ENCODE results near the gene CTNNBL1. TPM values are rescaled to one million over a fixed set of nuclear protein-coding genes. Genes with fewer than 3 reads are reported as not detected.
"Not testable (repeated sequence)": the region's sequence is repeated elsewhere in the genome, so short reads cannot be mapped to it uniquely, and the experiment has no call there.

The CTNNBL1 gene
- total RNA-seq, 1 donor from 2014 or later, result 41.3 TPM

DNA sequence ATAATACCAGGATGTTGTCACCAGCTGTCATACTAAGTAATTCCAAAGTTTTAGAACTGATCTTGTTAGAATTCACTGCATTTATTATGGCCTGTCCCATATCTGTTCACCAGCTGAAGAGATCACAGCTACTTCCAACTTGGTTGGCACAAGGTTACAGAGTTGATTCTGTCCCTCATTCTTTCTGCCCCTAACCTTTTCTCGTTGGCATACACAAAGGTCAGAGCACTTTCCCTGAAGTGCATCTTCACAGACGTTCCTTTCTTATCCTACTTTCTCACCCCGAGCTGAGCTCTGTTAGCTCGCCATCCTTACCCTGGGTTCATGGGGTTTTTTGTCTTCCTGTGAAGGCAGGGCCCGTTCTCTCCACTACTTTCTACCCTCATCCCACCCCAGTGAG lies 143.1 kb downstream of the CTNNBL1 start:
- DNase-seq (ENCODE audit: low spot score), result no peak
- intact Hi-C loops (cut with DNase I), result no loop called here
- no peak for ATAC-seq

- DNase-seq (ENCODE audit: low spot score) (no peak), ATAC-seq (no peak)
- intact Hi-C loops (cut with DNase I), result no loop called here
Measured at GRCh38 chr20:37837924-37838323, 144.1 kb downstream of the CTNNBL1 start.

- DNase-seq (ENCODE audit: low spot score), result no peak
Measured at GRCh38 chr20:37838769-37839431, 145.1 kb downstream of the CTNNBL1 start.

GRCh38 chr20:37839432-37839827 lies 145.6 kb downstream of the CTNNBL1 start:
- intact Hi-C loops (cut with DNase I), result no loop called here
- DNase-seq (ENCODE audit: low spot score) (no peak), ATAC-seq (no peak)

More at GRCh38 chr20:37838769-37839431, 145.1 kb downstream of the CTNNBL1 start:
- no peak for ATAC-seq
- intact Hi-C loops (cut with DNase I), result no loop called here

GRCh38 chr20:37839955-37840354 lies 146.1 kb downstream of the CTNNBL1 start:
- intact Hi-C loops (cut with DNase I), result no loop called here
- DNase-seq (ENCODE audit: low spot score), result no peak
- no peak for ATAC-seq

- DNase-seq (ENCODE audit: low spot score) (no peak), ATAC-seq (no peak)
- intact Hi-C loops (cut with DNase I), result no loop called here
Measured at GRCh38 chr20:37841389-37841788, 147.6 kb downstream of the CTNNBL1 start.

DNA sequence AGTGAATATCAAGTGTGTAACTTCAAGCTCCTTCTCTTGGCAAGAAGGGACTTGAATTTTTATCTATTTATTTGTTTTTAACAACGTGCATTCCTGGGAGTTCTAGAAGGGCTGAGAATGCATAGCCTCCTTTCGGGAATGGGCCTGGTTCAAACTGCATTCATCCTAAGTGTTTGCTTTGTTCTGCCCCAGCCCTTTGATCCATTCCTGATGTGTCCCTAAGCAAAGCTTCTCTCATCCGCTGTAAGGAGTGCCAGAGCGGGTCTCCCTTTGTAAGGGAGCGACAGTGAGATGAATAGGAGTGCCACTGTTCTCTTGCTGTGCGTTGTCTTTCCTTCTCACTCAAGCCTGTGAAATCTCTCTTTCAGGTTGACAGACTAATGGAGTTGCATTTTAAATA lies 148.1 kb downstream of the CTNNBL1 start:
- DNase-seq (ENCODE audit: low spot score), result no peak
- intact Hi-C loops (cut with DNase I), result no loop called here
- ATAC-seq, result no peak

DNA sequence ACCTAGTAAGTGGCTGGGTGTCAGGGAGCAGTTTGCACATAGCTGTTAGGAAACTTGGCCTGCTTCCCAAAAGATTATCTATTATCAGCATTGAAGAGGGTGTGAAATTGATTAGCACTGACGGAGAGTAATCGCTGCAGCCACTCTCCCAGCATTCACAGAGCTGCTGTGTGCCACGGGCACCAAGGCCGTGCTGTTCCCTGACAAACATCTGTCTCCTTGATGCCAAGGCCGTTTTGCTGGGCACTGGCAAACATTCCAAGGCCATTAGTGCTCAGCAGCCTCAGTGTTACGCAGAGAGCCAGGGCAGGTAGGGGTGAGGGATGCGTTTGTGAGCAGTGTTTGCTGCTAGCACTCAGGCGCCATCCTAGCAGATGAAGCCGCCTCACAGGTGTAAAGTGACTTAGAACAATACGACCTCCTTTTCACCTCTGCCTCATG lies 151.4 kb downstream of the CTNNBL1 start:
- DNase-seq (ENCODE audit: low spot score), result no peak
- intact Hi-C loops (cut with DNase I), result no loop called here
- ATAC-seq, result no peak

DNA sequence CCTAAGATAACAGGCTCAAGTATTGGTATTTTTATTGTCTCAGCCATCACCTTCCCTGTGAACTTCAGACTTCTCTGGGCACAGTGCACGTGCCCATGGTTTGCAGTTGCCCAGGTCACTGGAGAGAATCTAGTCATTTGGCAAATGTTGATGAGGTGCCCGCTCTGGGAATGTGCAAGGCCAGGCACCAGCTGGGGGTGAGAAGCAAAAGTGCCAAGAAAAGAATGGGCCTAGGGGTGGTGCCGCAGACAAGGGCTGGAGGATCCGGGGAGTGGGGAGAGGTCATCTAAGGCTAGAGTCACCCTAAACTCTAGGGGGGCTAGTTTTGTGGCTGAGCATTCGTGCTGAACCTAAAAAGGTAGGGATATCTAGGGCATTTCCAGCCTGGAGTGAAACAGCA lies 152.0 kb downstream of the CTNNBL1 start:
- intact Hi-C loops (cut with DNase I), result no loop called here
- DNase-seq (ENCODE audit: low spot score), result no peak
- ATAC-seq, result no peak

DNA sequence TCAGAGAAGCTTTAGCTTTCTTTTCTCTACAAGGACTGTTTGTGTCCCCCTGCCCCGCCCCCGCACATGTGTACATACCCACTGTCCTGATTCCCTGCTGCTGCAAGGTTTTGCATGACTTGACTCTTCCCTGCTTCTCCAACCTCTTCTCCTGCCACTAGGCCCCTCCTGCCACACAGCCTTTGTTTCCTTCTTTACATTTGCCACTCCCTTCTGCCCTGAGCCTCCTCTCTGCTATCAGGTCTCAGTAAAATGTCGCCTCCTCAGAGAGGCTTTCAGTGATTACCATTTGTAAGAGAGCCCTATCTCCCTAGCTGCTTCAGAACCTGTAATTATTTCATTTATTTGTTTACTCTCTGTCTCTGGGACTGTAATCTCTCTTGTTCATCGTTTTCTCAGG lies 152.7 kb downstream of the CTNNBL1 start:
- intact Hi-C loops (cut with DNase I), result no loop called here
- no peak for ATAC-seq

GRCh38 chr20:37848706-37849105 lies 154.9 kb downstream of the CTNNBL1 start:
- DNase-seq (ENCODE audit: low spot score) (no peak), ATAC-seq (no peak)
- intact Hi-C loops (cut with DNase I), result no loop called here

More for the DNA sequence above, 152.7 kb downstream of the CTNNBL1 start:
- no peak for DNase-seq (ENCODE audit: low spot score)

DNA sequence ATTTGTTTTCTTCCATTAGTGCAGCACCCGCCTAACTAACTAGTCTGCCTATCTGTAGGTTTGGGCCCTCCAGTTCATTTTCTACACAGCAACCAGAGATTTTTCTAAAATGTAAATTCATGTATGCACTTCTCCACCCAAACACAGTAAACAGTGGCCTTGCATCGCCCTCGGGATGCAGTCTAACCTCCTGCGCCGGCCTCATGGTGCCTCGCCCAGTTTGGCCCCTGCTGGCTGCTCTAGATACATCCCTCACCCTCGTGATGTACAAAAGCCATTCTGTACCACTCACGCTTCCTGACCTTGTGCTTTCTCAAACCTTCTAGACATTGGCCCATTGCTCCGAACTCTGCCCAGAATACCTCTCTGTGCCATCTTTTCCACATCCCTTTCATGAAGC lies 155.3 kb downstream of the CTNNBL1 start:
- intact Hi-C loops (cut with DNase I), result no loop called here
- DNase-seq (ENCODE audit: low spot score) (no peak), ATAC-seq (no peak)

DNA sequence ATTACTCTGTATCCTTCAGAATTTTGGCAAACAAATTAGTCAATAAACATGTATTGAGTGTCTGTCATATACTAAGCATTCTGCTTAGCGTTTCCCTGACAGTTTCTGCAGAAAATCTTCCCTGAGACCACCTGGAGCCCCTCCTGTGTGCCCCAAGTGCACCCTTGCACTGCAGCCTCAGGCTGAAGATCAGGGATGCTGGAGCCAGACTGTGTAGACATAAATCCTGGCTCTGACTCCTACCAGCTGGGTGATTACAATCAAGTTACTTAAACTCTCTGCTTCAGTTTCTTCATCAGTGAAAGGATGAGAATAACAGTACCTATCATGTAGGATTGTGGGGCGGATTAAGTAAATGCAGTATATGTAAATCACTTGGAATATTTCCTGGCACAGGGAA lies 155.7 kb downstream of the CTNNBL1 start:
- DNase-seq (ENCODE audit: low spot score) (no peak), ATAC-seq (no peak)
- intact Hi-C loops (cut with DNase I), result no loop called here

DNA sequence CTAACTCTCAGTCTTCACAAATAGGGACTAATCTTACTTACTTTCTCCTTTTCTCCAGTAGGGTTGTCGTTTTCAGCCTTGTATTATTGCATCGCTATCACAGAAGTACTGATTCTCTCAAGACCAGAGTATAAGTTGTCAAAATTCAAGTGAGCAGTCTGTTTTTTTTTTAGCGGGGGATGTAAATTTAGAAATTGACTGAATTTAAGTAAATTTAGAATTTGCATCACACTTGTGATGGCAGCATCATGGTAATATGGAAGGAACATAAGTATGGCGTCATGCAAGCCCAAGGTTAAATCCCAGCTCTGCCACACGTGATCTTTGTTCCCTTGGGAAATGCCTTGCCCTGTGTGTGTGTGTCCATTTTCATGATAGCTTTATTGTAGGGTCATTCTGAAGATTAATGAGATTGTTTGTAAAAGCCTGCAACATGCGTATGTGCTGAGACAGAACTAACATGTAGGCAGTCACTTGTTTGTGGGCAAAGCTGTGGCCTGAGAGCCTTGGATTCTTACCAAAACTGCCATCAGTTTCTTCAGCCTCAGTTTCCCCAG lies 156.3 kb downstream of the CTNNBL1 start:
- ATAC-seq, result no peak
- intact Hi-C loops (cut with DNase I), result no loop called here
- no peak for DNase-seq (ENCODE audit: low spot score)

DNA sequence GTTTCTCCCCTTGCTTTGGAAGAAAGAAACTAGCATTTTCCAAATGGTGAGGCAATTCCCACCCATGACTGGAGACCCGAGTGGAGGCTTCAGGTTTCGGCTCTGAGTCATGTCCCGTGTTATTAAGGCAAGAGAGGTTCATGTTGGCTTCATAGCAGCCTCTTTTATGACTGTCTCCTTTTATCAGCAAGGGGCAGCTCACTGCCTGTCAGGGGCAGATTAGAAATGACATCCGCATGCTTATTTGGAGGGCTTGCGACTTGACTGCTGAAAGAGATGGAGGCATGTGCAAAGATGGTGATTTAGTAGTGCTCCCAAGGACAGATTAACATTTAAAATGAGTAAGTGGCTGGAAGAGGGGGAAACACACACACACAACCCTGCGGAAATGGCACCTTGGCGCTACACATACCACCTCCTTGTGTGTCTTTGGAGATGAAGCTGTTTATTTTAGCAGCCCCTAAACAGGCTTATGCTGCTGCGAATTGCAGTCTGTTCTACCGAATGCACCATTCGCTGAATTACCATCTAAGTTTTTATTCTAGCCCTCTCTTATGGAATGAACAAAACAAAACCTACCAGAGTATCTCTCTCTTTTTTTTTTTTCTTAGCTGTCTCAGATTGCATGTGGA lies 157.0 kb downstream of the CTNNBL1 start:
- intact Hi-C loops (cut with DNase I), result no loop called here
- DNase-seq (ENCODE audit: low spot score), result no peak
- ATAC-seq, result no peak

- DNase-seq (ENCODE audit: low spot score), result no peak
- ATAC-seq, result no peak
- intact Hi-C loops (cut with DNase I), result no loop called here
Measured at GRCh38 chr20:37852666-37853065, 158.8 kb downstream of the CTNNBL1 start.

- DNase-seq (ENCODE audit: low spot score) (no peak), ATAC-seq (no peak)
- intact Hi-C loops (cut with DNase I), result no loop called here
Measured at GRCh38 chr20:37853823-37854375, 160.1 kb downstream of the CTNNBL1 start.

DNA sequence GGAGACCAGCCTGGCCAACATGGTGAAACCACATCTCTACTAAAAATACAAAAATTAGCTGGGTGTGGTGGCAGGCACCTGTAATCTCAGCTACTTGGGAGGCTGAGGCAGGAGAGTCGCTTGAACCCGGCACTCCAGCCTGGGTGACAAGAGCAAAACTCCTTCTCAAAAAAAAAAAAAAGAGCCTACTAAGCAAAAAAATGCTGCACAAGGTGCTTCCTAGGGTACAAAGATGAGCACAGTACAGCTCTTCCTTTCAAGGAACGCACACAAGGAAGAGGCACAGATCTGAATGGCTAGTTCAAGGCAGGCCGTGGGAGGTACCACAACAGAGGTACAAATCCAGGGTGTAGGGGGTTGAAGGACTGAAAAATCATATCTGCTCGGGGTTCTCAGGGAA lies 162.2 kb downstream of the CTNNBL1 start:
- DNase-seq (ENCODE audit: low spot score); ATAC-seq; intact Hi-C loops (cut with DNase I): not testable (repeated sequence)

GRCh38 chr20:37856932-37857660 lies 163.3 kb downstream of the CTNNBL1 start:
- ATAC-seq (no peak), DNase-seq (ENCODE audit: low spot score) (no peak)
- intact Hi-C loops (cut with DNase I), result no loop called here
